Right hindlimb (tissue), 1 donor: ENCODE data around the gene NME7.
"Not testable (repeated sequence)": the region's sequence is repeated elsewhere in the genome, so short reads cannot be mapped to it uniquely, and the experiment has no call there.

Experiments
- DNase-seq: peaks from one replicate; pipeline ENCODE4 v3.0.0-alpha.2; 2018

The NME7 gene

DNA sequence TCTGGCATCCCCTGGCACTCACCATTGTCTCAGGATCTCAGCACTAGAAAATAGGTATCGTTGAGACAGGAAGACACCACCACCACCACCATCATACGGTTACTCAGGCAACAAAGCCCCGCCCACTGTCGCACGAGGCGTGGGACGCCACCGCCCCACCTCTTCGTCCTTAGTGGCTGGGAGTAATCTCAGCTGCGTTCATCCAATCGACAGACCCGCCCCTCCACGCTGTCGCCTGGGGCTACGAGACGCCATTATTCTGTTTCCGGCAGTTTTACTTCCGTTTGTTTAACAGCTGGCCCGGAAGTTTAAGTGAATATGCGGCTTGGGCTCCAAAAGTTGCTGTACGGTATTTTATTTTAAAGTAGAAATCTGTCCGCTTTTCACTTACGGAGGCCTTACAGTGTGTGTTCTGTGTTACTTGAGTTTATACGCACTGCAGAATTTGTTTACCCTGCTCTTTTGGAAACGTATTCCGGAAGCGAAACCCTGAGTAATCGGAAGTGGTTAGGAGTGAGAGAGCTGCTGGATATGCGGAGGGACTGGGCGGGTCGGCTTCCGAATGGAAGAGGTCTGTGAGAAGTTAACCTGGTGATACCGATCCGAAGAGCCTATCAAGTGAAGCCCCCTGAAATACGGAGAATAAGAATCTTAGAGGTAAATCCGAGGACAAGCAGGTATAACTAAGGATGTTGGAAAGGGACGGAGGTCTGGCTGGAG lies at the start of gene NME7, which contains the start of gene BLZF1:
Gene NME7 (minus strand): TSS at position 112 of the 720 bp plus-strand sequence. CDS start 87 bp downstream, at position 25.
Gene BLZF1 (plus strand): TSS at position 510 of the 720 bp plus-strand sequence. CDS start 1,328 bp downstream, outside the sequence.
- DNase-seq, result peak; percentile 98

GRCh38 chr1:169414952-169415351 lies 47.4 kb upstream of the NME7 start:
- no peak for DNase-seq

DNA sequence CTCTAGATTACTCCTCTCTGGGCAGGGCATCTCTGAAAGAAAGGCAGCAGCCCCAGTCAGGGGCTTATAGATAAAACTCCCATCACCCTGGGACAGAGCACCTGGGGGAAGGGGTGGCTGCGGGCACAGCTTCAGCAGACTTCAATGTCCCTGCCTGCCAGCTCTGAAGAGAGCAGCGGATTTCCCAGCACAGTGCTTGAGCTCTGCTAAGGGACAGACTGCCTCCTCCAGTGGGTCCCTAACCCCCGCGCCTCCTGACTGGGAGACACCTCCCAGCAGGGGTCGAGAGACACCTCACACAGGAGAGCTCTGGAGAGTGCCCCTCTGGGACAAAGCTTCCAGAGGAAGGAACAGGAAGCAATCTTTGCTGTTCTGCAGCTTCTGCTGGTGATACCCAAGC lies 40.7 kb upstream of the NME7 start:
- not testable (repeated sequence) for DNase-seq

DNA sequence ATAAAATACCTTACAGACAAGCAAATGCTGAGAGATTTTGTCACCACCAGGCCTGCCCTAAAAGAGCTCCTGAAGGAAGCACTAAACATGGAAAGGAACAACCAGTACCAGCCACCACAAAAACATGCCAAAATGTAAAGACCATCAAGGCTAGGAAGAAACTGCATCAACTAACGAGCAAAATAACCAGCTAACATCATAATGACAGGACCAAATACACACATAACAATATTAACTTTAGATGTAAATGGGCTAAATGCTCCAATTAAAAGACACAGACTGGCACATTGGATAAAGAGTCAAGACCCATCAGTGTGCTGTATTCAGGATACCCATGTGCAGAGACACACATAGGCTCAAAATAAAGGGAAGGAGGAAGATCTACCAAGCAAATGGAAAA lies 35.0 kb upstream of the NME7 start:
- DNase-seq, result not testable (repeated sequence)

DNA sequence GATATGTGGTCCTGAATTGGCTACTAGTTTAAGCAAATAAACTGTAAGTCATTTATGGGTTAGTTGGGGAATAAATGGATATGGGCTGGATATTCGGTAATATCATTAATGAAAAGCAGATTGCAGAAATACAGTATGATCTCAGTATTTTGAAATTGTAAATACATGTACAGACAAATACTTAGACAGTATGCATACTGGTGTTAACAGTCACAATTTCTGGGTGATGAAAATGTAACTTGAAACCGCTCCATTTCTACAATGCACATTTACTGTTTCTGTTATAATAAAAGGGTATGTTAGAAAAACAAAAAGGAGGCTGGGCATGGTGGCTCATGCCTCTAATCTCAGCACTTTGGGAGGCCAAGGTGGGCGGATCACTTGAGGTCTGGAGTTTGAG lies 28.4 kb upstream of the NME7 start:
- DNase-seq, result no peak

GRCh38 chr1:169392406-169392805 lies 24.8 kb upstream of the NME7 start:
- no peak for DNase-seq

DNA sequence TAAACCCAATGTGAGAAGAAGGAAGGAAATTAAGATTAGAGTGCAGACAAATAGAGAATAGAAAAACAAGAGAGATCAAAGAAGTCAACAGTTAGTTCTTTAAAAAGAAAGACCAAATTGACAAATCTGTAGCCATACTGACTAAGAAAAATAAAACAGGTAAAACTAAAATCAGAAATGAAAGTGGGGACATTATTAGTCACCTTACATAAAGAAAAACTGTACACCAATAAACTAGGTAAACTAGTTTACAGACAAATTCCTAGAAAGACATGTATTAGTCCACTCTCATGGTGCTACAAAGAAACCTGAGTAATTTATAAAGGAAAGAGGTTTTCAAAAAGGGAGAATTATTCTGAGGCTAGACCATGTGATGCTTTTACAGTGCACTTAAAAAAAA lies 22.7 kb upstream of the NME7 start:
- DNase-seq, result no peak

- DNase-seq, result no peak
Observed at GRCh38 chr1:169387399-169387798, 19.8 kb upstream of the NME7 start.

DNA sequence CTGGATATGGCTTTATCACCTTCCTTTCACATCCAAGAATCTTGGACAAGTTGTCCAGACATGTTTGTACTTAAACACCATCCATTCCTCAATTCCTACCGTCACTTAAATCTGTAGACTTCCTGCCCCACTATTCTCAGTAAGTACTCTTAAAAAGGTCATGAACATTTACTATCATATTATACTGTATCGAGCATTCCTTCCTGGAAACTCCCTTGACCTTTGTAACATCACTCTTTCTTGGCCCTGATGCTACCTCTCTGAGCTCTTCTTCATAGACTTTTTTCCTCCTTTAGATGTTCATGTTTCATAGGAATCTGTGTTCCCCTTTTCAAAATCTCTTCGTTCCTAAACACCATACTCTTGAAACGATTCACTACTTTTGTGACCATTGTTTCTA lies 15.9 kb upstream of the NME7 start:
- DNase-seq, result no peak

- DNase-seq, result no peak
Observed at GRCh38 chr1:169381162-169381561, 13.6 kb upstream of the NME7 start.

GRCh38 chr1:169371404-169371803 lies 3.8 kb upstream of the NME7 start:
- DNase-seq, result no peak

- no peak for DNase-seq
Observed at GRCh38 chr1:169368406-169368769, 791 bp upstream of the NME7 start.

- no peak for DNase-seq
Observed at GRCh38 chr1:169367096-169367685, 406 bp downstream of the NME7 start.

GRCh38 chr1:169364948-169365347 lies 2.6 kb downstream of the NME7 start:
- DNase-seq, result no peak

DNA sequence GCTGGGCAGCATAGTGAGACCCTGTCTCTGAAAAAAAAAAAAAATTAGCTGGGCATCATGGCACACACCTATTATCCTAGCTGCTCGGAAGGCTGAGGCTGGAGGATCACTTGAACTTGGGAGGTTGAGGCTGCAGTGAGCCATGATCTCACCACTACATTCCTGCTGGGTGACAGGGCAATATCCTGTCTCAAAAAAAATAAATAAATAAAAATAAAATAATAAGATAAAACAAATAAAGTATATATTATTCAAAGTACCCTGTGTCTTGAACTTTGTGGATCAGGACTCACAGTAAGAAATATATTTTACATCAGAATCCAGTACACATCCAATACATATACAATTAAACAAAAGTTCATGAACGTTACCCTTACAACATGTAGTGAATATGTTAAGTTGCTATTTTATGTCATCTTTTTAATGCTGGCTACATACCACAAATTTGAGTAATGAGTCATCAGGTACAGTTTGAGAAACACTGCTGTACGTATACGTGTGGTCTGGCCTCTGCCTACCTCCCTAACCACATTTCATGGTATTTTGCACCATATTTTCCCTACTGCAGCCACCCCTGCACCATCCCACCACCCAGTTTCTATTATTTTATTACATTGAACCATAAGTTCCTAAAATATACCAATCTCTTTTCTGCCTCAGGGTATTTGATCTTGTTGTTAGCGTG lies 4.4 kb downstream of the NME7 start:
- no peak for DNase-seq

GRCh38 chr1:169361281-169361680 lies 6.3 kb downstream of the NME7 start:
- no peak for DNase-seq

DNA sequence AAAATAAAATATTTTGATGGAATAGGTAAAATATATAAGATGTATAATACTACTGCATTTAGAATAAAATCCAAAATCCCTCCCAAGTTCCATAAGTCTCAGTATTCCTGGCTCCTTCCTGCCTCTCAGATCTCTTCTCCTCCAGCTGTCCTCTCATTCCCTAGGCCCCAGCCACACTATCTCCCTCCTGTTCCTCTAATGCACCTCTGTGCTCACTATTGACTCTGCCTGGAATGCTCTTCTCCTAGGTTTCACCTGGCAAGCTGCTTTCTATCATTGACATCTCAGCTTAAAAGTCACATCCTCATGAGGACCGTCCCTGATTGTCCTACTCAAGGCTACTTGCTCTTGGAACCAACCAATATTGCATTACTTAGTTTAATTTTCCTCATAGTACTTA lies 7.2 kb downstream of the NME7 start:
- DNase-seq, result no peak

GRCh38 chr1:169348383-169349036 lies 19.1 kb downstream of the NME7 start:
- no peak for DNase-seq

DNA sequence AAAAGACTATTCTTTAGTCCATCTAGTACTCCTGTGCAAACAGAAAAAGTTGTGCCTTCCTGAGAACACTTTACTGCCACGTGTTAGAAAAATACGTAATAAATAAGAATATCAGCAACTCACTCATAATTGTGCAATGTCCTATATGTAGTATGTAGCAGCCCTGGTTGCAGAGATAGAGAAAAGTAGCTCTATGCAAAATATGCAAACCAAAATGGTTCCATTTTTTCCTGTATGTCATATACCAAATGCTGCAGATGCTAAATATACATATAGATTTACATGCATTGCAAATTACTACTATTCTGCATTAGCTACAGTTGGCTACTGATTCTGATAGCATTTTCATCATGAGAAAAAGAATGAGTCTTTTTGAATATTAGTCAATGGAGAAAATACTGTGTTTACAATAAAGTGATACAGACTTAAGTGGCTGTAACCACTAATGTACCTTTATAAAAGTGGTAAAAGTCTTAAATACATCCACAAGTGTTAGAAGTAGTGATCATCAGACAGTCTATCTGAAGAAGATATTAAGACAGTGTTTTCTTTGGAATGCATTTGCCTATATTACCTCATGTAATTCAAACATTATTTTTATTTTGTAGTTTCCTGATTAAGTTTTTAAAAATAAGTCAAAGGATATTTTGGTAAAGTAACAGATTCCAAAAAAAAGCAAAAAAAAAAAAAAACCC lies 19.8 kb downstream of the NME7 start:
- DNase-seq, result no peak

- DNase-seq, result no peak
Observed at GRCh38 chr1:169346036-169346589, 21.5 kb downstream of the NME7 start.

DNA sequence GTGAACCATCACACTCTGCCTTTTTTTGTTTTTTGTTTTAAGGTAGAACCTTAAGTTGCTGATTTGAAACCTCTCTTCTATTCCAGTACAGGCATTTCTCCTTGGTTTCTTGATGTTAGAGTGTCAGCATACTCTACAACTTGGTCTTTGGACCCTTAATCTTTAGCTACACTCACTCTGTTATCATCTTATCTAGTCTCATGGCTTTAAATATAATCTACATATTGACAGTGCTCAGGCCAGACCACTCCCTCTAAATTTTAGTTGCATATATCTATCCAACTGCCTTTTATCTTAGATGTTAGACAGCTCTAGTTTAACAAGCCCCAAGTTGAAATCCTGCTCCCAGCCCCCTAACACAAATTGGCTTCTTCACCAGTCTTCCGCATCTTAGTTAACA lies 22.1 kb downstream of the NME7 start:
- no peak for DNase-seq

- DNase-seq, result not testable (repeated sequence)
Observed at GRCh38 chr1:169342096-169342495, 25.5 kb downstream of the NME7 start.

GRCh38 chr1:169340882-169341281 lies 26.7 kb downstream of the NME7 start:
- no peak for DNase-seq
